HepG2 (cell line): ENCODE results near the gene SYNGAP1. TPM values are rescaled to one million over a fixed set of nuclear protein-coding genes. Genes with fewer than 3 reads are reported as not detected.

ENCODE experiments used
- FOXA3 ChIP-seq: IDR thresholded peaks from 2 replicates; pipeline ENCODE4 v1.6.1; 2016; ENCODE audit warnings: missing genetic modification reagents, missing compliant biosample characterization
- JUN ChIP-seq: sonication (generic); formaldehyde crosslinking; IDR thresholded peaks from 2 replicates; pipeline ENCODE4 v1.4.0; 2020; ENCODE audit warnings: mild to moderate bottlenecking, missing genetic modification reagents
- KDM1A ChIP-seq: IDR thresholded peaks from 2 replicates; pipeline ENCODE4 v1.6.1; 2016; ENCODE audit warnings: missing compliant biosample characterization
- NBN ChIP-seq: fragments of 450-650 bp; conservative IDR thresholded peaks from 2 replicates; pipeline ENCODE4 v1.6.1; 2017
- RAD51 ChIP-seq: fragments of 450-650 bp; IDR thresholded peaks from 2 replicates; pipeline ENCODE4 v1.6.1; 2016; ENCODE audit warnings: borderline replicate concordance
- RBM22 ChIP-seq: fragments of 200-400 bp; formaldehyde crosslinking; optimal IDR thresholded peaks from 2 replicates; pipeline ENCODE3; 2017; ENCODE audit warnings: mild to moderate bottlenecking, low read length, moderate library complexity
- ZFP37 ChIP-seq: sonication (generic); formaldehyde crosslinking; IDR thresholded peaks from 2 replicates; pipeline ENCODE4 v1.4.0; 2020; ENCODE audit warnings: missing genetic modification reagents, borderline replicate concordance
- ZIK1 ChIP-seq: sonication (generic); formaldehyde crosslinking; IDR thresholded peaks from 2 replicates; pipeline ENCODE4 v1.5.0; 2020; ENCODE audit warnings: mild to moderate bottlenecking, low read depth, missing genetic modification reagents, borderline replicate concordance
- ZNF12 ChIP-seq: sonication (generic); formaldehyde crosslinking; IDR thresholded peaks from 2 replicates; pipeline ENCODE4 v1.5.0; 2020; ENCODE audit warnings: missing genetic modification reagents
- ZNF343 ChIP-seq: sonication (generic); formaldehyde crosslinking; IDR thresholded peaks from 2 replicates; pipeline ENCODE4 v1.4.0; 2020; ENCODE audit warnings: mild to moderate bottlenecking, missing genetic modification reagents
- ZNF546 ChIP-seq: sonication (generic); formaldehyde crosslinking; conservative IDR thresholded peaks from 2 replicates; pipeline ENCODE4 v1.8.1; 2023; ENCODE audit warnings: mild to moderate bottlenecking, missing genetic modification reagents
- ZNF607 ChIP-seq: sonication (generic); formaldehyde crosslinking; IDR thresholded peaks from 2 replicates; pipeline ENCODE4 v1.5.1; 2020; ENCODE audit warnings: missing genetic modification reagents, mild to moderate bottlenecking, borderline replicate concordance
- ZNF709 ChIP-seq: sonication (generic); formaldehyde crosslinking; IDR thresholded peaks from 2 replicates; pipeline ENCODE4 v1.5.0; 2020; ENCODE audit warnings: mild to moderate bottlenecking, missing genetic modification reagents
- ZNF710 ChIP-seq: sonication (generic); formaldehyde crosslinking; IDR thresholded peaks from 2 replicates; pipeline ENCODE4 v1.5.0; 2020; ENCODE audit warnings: mild to moderate bottlenecking, missing genetic modification reagents, borderline replicate concordance
- ZNF891 ChIP-seq: sonication (generic); formaldehyde crosslinking; IDR thresholded peaks from 2 replicates; pipeline ENCODE4 v1.5.0; 2020; ENCODE audit warnings: mild to moderate bottlenecking, missing genetic modification reagents
- polyA plus RNA-seq, 8 experiments: library from polyadenylated mRNA; depleted of rRNA in 3 of 8; stranded (reverse) in 7 of 8; unstranded in 1 of 8; fragments of >200 nt; fragmentation: Illumina TruSeq in 4 of 8; extraction: Trizol in 4 of 8; gene quantifications; 2 replicates each; pipeline versions ENCODE4 v1.2.1 to v1.2.3, GENCODE V29; 2011 to 2016; ENCODE audit warnings: low read depth in 4 of 8, missing spikeins in 1 of 8, mixed read lengths in 1 of 8; ENCODE audit not compliant: insufficient read depth in 1 of 8
- total RNA-seq, 5 experiments: library from RNA; depleted of rRNA; stranded (reverse); fragments of >200 nt; fragmentation: Illumina TruSeq; extraction: Trizol; gene quantifications; 2 replicates each; pipeline ENCODE4 v1.2.3, GENCODE V29; 2016; ENCODE audit warnings: low read depth in 1 of 5
- TF ChIP-seq, protein P1 (sequence below): fragments of 450-650 bp; IDR thresholded peaks from 2 replicates; pipeline ENCODE4 v1.6.1; 2017; ENCODE audit warnings: mild to moderate bottlenecking
- TF ChIP-seq, protein P2 (sequence below): sonication (generic); formaldehyde crosslinking; IDR thresholded peaks from 2 replicates; pipeline ENCODE4 v1.5.1; 2020; ENCODE audit warnings: mild to moderate bottlenecking, missing genetic modification reagents, borderline replicate concordance
- TF ChIP-seq, protein P3 (sequence below): sonication (generic); formaldehyde crosslinking; conservative IDR thresholded peaks from 2 replicates; pipeline ENCODE4 v1.8.0; 2022; ENCODE audit warnings: missing genetic modification reagents

The SYNGAP1 gene
- total and polyA plus RNA-seq, 2 of the 13 experiments (the other 11 are each of a cell fraction or from before 2014, with no cell fraction given) = 0.75 to 1.1 TPM

DNA sequence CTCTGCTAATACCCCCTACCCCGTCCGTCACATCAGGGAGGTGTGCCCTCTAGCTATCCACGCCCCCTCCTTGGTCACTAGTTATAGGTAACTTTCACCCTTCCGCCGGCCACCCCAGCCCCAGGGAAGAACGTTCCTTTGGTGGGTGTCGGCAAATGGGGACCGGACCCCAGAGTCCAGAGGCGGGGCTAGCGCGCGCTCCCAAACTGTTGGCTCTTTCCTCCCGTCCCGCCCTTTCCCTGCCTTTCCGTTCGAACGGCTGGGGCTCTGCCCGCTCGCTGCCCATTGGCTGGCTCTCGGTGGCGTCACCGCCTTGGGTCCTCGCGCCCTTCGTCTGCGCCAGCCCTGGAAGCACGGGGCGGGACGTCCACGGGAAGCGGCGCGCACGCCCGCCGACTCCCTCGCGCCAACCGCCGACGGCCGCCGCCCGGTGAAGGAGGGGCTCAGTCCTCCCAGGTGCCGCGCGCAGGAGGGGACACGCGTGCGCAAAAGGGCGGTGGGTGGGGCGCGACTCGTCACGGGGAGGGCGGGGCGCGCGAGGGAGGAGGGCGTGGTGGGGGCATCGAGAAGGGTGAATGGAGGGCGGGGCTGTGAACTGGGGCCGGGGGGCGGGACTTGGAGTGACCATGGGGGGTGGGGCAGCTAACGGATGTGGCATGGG lies 9.7 kb upstream of the SYNGAP1 start (continued):
- TF ChIP-seq, protein P1, sequence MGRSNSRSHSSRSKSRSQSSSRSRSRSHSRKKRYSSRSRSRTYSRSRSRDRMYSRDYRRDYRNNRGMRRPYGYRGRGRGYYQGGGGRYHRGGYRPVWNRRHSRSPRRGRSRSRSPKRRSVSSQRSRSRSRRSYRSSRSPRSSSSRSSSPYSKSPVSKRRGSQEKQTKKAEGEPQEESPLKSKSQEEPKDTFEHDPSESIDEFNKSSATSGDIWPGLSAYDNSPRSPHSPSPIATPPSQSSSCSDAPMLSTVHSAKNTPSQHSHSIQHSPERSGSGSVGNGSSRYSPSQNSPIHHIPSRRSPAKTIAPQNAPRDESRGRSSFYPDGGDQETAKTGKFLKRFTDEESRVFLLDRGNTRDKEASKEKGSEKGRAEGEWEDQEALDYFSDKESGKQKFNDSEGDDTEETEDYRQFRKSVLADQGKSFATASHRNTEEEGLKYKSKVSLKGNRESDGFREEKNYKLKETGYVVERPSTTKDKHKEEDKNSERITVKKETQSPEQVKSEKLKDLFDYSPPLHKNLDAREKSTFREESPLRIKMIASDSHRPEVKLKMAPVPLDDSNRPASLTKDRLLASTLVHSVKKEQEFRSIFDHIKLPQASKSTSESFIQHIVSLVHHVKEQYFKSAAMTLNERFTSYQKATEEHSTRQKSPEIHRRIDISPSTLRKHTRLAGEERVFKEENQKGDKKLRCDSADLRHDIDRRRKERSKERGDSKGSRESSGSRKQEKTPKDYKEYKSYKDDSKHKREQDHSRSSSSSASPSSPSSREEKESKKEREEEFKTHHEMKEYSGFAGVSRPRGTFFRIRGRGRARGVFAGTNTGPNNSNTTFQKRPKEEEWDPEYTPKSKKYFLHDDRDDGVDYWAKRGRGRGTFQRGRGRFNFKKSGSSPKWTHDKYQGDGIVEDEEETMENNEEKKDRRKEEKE = no peak
- TF ChIP-seq, protein P2, sequence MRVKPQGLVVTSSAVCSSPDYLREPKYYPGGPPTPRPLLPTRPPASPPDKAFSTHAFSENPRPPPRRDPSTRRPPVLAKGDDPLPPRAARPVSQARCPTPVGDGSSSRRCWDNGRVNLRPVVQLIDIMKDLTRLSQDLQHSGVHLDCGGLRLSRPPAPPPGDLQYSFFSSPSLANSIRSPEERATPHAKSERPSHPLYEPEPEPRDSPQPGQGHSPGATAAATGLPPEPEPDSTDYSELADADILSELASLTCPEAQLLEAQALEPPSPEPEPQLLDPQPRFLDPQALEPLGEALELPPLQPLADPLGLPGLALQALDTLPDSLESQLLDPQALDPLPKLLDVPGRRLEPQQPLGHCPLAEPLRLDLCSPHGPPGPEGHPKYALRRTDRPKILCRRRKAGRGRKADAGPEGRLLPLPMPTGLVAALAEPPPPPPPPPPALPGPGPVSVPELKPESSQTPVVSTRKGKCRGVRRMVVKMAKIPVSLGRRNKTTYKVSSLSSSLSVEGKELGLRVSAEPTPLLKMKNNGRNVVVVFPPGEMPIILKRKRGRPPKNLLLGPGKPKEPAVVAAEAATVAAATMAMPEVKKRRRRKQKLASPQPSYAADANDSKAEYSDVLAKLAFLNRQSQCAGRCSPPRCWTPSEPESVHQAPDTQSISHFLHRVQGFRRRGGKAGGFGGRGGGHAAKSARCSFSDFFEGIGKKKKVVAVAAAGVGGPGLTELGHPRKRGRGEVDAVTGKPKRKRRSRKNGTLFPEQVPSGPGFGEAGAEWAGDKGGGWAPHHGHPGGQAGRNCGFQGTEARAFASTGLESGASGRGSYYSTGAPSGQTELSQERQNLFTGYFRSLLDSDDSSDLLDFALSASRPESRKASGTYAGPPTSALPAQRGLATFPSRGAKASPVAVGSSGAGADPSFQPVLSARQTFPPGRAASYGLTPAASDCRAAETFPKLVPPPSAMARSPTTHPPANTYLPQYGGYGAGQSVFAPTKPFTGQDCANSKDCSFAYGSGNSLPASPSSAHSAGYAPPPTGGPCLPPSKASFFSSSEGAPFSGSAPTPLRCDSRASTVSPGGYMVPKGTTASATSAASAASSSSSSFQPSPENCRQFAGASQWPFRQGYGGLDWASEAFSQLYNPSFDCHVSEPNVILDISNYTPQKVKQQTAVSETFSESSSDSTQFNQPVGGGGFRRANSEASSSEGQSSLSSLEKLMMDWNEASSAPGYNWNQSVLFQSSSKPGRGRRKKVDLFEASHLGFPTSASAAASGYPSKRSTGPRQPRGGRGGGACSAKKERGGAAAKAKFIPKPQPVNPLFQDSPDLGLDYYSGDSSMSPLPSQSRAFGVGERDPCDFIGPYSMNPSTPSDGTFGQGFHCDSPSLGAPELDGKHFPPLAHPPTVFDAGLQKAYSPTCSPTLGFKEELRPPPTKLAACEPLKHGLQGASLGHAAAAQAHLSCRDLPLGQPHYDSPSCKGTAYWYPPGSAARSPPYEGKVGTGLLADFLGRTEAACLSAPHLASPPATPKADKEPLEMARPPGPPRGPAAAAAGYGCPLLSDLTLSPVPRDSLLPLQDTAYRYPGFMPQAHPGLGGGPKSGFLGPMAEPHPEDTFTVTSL (CRISPR knock-in tag) = no peak
- TF ChIP-seq ZNF607 (CRISPR knock-in tag) (peak; percentile 83), RBM22 (peak; percentile 96), ZIK1 (CRISPR knock-in tag) (peak; percentile 99), JUN (CRISPR knock-in tag) (no peak), ZNF891 (peak; percentile 96), NBN (no peak), ZNF12 (CRISPR knock-in tag) (no peak), KDM1A (CRISPR knock-in tag) (no peak), ZNF546 (CRISPR knock-in tag) (no peak; the same call in 1 of the 2 replicates), ZNF710 (CRISPR knock-in tag) (peak; percentile 76; the same call in 1 of the 2 replicates), ZFP37 (CRISPR knock-in tag) (peak; percentile 79; the same call in 1 of the 2 replicates), ZNF709 (CRISPR knock-in tag) (peak; percentile 95), FOXA3 (CRISPR knock-in tag) (peak; percentile 71), ZNF343 (CRISPR knock-in tag) (no peak), RAD51 (no peak)
- TF ChIP-seq, protein P3, sequence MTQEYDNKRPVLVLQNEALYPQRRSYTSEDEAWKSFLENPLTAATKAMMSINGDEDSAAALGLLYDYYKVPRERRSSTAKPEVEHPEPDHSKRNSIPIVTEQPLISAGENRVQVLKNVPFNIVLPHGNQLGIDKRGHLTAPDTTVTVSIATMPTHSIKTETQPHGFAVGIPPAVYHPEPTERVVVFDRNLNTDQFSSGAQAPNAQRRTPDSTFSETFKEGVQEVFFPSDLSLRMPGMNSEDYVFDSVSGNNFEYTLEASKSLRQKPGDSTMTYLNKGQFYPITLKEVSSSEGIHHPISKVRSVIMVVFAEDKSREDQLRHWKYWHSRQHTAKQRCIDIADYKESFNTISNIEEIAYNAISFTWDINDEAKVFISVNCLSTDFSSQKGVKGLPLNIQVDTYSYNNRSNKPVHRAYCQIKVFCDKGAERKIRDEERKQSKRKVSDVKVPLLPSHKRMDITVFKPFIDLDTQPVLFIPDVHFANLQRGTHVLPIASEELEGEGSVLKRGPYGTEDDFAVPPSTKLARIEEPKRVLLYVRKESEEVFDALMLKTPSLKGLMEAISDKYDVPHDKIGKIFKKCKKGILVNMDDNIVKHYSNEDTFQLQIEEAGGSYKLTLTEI (CRISPR knock-in tag) = peak; percentile 70; the same call in 1 of the 2 replicates
